Measurements from ENCODE around the gene RNF220. TPM values are rescaled to one million over a fixed set of nuclear protein-coding genes. Genes with fewer than 3 reads are reported as not detected.

The RNF220 gene
- total and polyA plus RNA-seq, 9 of the 15 experiments (the other 6 are each of a cell fraction or from before 2014, with no cell fraction given), result 5.1 to 117 (median 66.9) TPM

GRCh38 chr1:44631333-44631646, 226.2 kb downstream of the RNF220 start (continued):
- TF ChIP-seq FOXA3 (CRISPR knock-in tag; conservative IDR thresholded peaks at IDR 0.05 in 1 of 2, IDR thresholded peaks at IDR 0.05 in 1 of 2) (0 out of 4 replicates have a peak, but pooled peaks of 1 of the 2 experiments have one; percentile 41), JUN (IDR thresholded peaks at IDR 0.05; ENCODE audit: borderline replicate concordance, low read depth, low read length) (no peak), JUN (CRISPR knock-in tag; IDR thresholded peaks at IDR 0.05; ENCODE audit: borderline replicate concordance) (0 out of 2 replicates have a peak, but pooled peaks have one; percentile 49), SMAD3 (CRISPR knock-in tag; conservative IDR thresholded peaks at IDR 0.05) (no peak), NFRKB (IDR thresholded peaks at IDR 0.05; ENCODE audit: low read depth) (peak; percentile 81), POU5F1 (IDR thresholded peaks at IDR 0.05; ENCODE audit: borderline replicate concordance, low read depth, low read length, partially characterized antibody) (no peak), CEBPG (CRISPR knock-in tag; IDR thresholded peaks at IDR 0.05) (0 out of 2 replicates have a peak, but pooled peaks have one; percentile 42), CEBPG (tag; conservative IDR thresholded peaks at IDR 0.05 in 1 of 2, IDR thresholded peaks at IDR 0.05 in 1 of 2) (no peak), PKNOX1 (IDR thresholded peaks at IDR 0.05) (peak; percentile 46; the same call in 1 of the 2 replicates), ZNF232 (CRISPR knock-in tag; IDR thresholded peaks at IDR 0.05) (no peak), TEAD2 (tag; IDR thresholded peaks at IDR 0.05) (0 out of 2 replicates have a peak, but pooled peaks have one; percentile 18), CXXC5 (CRISPR knock-in tag; IDR thresholded peaks at IDR 0.05) (no peak), TEAD1 (CRISPR knock-in tag; IDR thresholded peaks at IDR 0.05) (peak in 1 of 2 experiments; percentile 49; a peak in 1 of 4 replicates), SMC3 (conservative IDR thresholded peaks at IDR 0.05; ENCODE audit: insufficient read depth, low read depth, low read length) (0 out of 2 replicates have a peak, but pooled peaks have one; percentile 1)
- TF ChIP-seq, protein P1, sequence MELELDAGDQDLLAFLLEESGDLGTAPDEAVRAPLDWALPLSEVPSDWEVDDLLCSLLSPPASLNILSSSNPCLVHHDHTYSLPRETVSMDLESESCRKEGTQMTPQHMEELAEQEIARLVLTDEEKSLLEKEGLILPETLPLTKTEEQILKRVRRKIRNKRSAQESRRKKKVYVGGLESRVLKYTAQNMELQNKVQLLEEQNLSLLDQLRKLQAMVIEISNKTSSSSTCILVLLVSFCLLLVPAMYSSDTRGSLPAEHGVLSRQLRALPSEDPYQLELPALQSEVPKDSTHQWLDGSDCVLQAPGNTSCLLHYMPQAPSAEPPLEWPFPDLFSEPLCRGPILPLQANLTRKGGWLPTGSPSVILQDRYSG (tag; conservative IDR thresholded peaks at IDR 0.05; ENCODE audit: low read depth), result 0 out of 2 replicates have a peak, but pooled peaks have one; percentile 81
- TF ChIP-seq, protein P2, sequence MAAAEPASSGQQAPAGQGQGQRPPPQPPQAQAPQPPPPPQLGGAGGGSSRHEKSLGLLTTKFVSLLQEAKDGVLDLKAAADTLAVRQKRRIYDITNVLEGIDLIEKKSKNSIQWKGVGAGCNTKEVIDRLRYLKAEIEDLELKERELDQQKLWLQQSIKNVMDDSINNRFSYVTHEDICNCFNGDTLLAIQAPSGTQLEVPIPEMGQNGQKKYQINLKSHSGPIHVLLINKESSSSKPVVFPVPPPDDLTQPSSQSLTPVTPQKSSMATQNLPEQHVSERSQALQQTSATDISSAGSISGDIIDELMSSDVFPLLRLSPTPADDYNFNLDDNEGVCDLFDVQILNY (CRISPR knock-in tag; IDR thresholded peaks at IDR 0.05), result 0 out of 2 replicates have a peak, but pooled peaks have one; percentile 13
- TF ChIP-seq, protein P3, sequence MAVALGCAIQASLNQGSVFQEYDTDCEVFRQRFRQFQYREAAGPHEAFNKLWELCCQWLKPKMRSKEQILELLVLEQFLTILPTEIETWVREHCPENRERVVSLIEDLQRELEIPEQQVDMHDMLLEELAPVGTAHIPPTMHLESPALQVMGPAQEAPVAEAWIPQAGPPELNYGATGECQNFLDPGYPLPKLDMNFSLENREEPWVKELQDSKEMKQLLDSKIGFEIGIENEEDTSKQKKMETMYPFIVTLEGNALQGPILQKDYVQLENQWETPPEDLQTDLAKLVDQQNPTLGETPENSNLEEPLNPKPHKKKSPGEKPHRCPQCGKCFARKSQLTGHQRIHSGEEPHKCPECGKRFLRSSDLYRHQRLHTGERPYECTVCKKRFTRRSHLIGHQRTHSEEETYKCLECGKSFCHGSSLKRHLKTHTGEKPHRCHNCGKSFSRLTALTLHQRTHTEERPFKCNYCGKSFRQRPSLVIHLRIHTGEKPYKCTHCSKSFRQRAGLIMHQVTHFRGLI (CRISPR knock-in tag; IDR thresholded peaks at IDR 0.05), result no peak

Measured in K562 (cell line).